NT2/D1 (cell line): Measurements from ENCODE around the gene FAM24B.

Experiments
- SUZ12 ChIP-seq: IDR thresholded peaks from 2 replicates; pipeline ENCODE4 v1.6.1; 2011; ENCODE audit not compliant: insufficient read length, insufficient read depth; ENCODE audit errors: extremely low read depth
- YY1 ChIP-seq: IDR thresholded peaks from 2 replicates; pipeline ENCODE4 v1.6.1; 2011; ENCODE audit not compliant: insufficient read length, insufficient read depth
- ZNF274 ChIP-seq: IDR thresholded peaks from 2 replicates; pipeline ENCODE4 v1.6.1; 2011; ENCODE audit warnings: mild to moderate bottlenecking, low read depth, low read length

- TF ChIP-seq ZNF274: no peak
- no peak for TF ChIP-seq SUZ12
- TF ChIP-seq YY1: no peak
Observed at GRCh38 chr10:122915700-122916099, 36.3 kb upstream of the FAM24B start.
